ENCODE data around the gene TPRG1. TPM values are rescaled to one million over a fixed set of nuclear protein-coding genes. Genes with fewer than 3 reads are reported as not detected.

The TPRG1 gene
- total and polyA plus RNA-seq, 9 of the 15 experiments (the other 6 are each of a cell fraction or from before 2014, with no cell fraction given): 0.01 TPM; not detected in 8

DNA sequence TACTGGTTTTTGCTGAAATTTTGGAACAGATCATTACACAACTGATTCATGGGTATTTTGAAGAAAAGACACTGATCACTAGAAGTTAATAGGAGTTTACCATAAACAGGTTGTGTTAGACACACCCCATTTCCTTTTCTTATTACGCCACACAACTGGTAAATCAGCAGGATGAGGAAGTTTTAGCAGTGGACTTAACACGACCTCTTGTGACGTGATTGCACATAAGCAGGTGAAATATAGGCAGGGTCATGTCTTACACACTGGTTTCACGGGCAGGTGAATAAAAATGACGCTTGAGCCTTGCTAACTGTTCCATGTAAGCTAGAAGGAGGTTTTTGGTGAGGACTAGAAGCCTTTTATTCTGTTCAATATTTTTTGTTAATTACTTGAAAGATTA is 27.1 kb upstream of the TPRG1 start:
- Histone ChIP-seq H3K79me2 (ENCODE audit: control insufficient read depth, insufficient read depth, low read length) (no peaks in the 10 kb centered on the region), H3K9ac (ENCODE audit: insufficient read depth in 1 of 2, low read depth in 2 of 2, low read length in 2 of 2) (no peak overlapping the region), H3K27me3 (ENCODE audit: control insufficient read depth in 2 of 2, insufficient read depth in 2 of 2, low read length in 2 of 2) (no peaks in the 10 kb centered on the region), H3K36me3 (ENCODE audit: control insufficient read depth, insufficient read depth, low read length) (no peaks in the 10 kb centered on the region), H3K4me1 (replicated peaks in 1 of 2; ENCODE audit: control insufficient read depth in 2 of 2, insufficient read depth in 2 of 2, low read length in 2 of 2) (no peaks in the 10 kb centered on the region), H3K4me3 (no peak overlapping the region), H4K20me1 (replicated peaks; ENCODE audit: control insufficient read depth, insufficient read depth, low read length) (no peaks in the 10 kb centered on the region), H3K9me3 (replicated peaks; ENCODE audit: control insufficient read depth, insufficient read depth, low read depth, low read length) (no peaks in the 10 kb centered on the region), H3K4me2 (ENCODE audit: insufficient read depth, low read length) (no peak overlapping the region), H2AFZ (ENCODE audit: low read depth, low read length) (no peak overlapping the region), H3K9me1 (ENCODE audit: control insufficient read depth, insufficient read depth, low read length) (no peaks in the 10 kb centered on the region), H3K27ac (ENCODE audit: extremely low read depth, low read depth, low read length) (no peak overlapping the region)
- DNase-seq (ENCODE audit: extremely low read depth in 1 of 4, low spot score in 3 of 4) (no peak), ATAC-seq (no peak), FAIRE-seq (no peak)
- ChIA-PET CTCF (ENCODE audit: low intra/inter-chr PET ratio) (no interaction called here), POLR2A (no interaction called here)
- no TSS peak for BruUV-seq (replicated peaks)
- in situ Hi-C loops (cut with MboI): loop anchor here (25.0 kb wide), 1 partner anchor 1407 kb away; the partner anchor contains the start of gene BCL6
- intact Hi-C loops (cut with micrococcal nuclease): no loop called here
- WGBS (ENCODE audit: insufficient coverage, low coverage, missing lambda C conversion rate): 0% methylated on average over 5 of the region's 5 CpGs
- no peak for TF ChIP-seq NFE2L1 (tag; IDR thresholded peaks at IDR 0.05; ENCODE audit: borderline replicate concordance, low read depth)
- no peak for TF ChIP-seq THRAP3 (IDR thresholded peaks at IDR 0.05; ENCODE audit: borderline replicate concordance)
- TF ChIP-seq, protein P1, sequence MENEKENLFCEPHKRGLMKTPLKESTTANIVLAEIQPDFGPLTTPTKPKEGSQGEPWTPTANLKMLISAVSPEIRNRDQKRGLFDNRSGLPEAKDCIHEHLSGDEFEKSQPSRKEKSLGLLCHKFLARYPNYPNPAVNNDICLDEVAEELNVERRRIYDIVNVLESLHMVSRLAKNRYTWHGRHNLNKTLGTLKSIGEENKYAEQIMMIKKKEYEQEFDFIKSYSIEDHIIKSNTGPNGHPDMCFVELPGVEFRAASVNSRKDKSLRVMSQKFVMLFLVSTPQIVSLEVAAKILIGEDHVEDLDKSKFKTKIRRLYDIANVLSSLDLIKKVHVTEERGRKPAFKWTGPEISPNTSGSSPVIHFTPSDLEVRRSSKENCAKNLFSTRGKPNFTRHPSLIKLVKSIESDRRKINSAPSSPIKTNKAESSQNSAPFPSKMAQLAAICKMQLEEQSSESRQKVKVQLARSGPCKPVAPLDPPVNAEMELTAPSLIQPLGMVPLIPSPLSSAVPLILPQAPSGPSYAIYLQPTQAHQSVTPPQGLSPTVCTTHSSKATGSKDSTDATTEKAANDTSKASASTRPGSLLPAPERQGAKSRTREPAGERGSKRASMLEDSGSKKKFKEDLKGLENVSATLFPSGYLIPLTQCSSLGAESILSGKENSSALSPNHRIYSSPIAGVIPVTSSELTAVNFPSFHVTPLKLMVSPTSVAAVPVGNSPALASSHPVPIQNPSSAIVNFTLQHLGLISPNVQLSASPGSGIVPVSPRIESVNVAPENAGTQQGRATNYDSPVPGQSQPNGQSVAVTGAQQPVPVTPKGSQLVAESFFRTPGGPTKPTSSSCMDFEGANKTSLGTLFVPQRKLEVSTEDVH (IDR thresholded peaks at IDR 0.05; ENCODE audit: low read depth, partially characterized antibody): no peak
- no peak for TF ChIP-seq SIX5 (IDR thresholded peaks at IDR 0.05; ENCODE audit: borderline replicate concordance in 1 of 2, insufficient read depth in 1 of 2, low read depth in 1 of 2, low read length in 2 of 2)
- TF ChIP-seq CCNT2 (IDR thresholded peaks at IDR 0.05; ENCODE audit: borderline replicate concordance, extremely low read depth, insufficient read length, low read depth, low read length): no peak
- TF ChIP-seq, protein P2, sequence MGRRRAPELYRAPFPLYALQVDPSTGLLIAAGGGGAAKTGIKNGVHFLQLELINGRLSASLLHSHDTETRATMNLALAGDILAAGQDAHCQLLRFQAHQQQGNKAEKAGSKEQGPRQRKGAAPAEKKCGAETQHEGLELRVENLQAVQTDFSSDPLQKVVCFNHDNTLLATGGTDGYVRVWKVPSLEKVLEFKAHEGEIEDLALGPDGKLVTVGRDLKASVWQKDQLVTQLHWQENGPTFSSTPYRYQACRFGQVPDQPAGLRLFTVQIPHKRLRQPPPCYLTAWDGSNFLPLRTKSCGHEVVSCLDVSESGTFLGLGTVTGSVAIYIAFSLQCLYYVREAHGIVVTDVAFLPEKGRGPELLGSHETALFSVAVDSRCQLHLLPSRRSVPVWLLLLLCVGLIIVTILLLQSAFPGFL (CRISPR knock-in tag; IDR thresholded peaks at IDR 0.05): no peak
- no peak for TF ChIP-seq NFRKB (IDR thresholded peaks at IDR 0.05; ENCODE audit: low read depth)
- TF ChIP-seq, protein P3, sequence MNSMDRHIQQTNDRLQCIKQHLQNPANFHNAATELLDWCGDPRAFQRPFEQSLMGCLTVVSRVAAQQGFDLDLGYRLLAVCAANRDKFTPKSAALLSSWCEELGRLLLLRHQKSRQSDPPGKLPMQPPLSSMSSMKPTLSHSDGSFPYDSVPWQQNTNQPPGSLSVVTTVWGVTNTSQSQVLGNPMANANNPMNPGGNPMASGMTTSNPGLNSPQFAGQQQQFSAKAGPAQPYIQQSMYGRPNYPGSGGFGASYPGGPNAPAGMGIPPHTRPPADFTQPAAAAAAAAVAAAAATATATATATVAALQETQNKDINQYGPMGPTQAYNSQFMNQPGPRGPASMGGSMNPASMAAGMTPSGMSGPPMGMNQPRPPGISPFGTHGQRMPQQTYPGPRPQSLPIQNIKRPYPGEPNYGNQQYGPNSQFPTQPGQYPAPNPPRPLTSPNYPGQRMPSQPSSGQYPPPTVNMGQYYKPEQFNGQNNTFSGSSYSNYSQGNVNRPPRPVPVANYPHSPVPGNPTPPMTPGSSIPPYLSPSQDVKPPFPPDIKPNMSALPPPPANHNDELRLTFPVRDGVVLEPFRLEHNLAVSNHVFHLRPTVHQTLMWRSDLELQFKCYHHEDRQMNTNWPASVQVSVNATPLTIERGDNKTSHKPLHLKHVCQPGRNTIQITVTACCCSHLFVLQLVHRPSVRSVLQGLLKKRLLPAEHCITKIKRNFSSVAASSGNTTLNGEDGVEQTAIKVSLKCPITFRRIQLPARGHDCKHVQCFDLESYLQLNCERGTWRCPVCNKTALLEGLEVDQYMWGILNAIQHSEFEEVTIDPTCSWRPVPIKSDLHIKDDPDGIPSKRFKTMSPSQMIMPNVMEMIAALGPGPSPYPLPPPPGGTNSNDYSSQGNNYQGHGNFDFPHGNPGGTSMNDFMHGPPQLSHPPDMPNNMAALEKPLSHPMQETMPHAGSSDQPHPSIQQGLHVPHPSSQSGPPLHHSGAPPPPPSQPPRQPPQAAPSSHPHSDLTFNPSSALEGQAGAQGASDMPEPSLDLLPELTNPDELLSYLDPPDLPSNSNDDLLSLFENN (IDR thresholded peaks at IDR 0.05; ENCODE audit: low read depth in 2 of 2, low read length in 2 of 2): no peak
- no peak for TF ChIP-seq TGIF2 (CRISPR knock-in tag; IDR thresholded peaks at IDR 0.05)
- no peak for TF ChIP-seq SNRNP70 (optimal IDR thresholded peaks at IDR 0.05; ENCODE audit: low read depth, low read length)
- TF ChIP-seq SP1 (CRISPR knock-in tag; IDR thresholded peaks at IDR 0.05): no peak
- TF ChIP-seq XRCC4 (IDR thresholded peaks at IDR 0.05; ENCODE audit: extremely low read depth, insufficient read depth, insufficient read length): no peak
- no peak for TF ChIP-seq SMARCC2 (IDR thresholded peaks at IDR 0.05; ENCODE audit: low read depth)

Measured in K562 (cell line).